HCT116 (cell line): Measurements from ENCODE around the gene MLPH. TPM values are rescaled to one million over a fixed set of nuclear protein-coding genes. Genes with fewer than 3 reads are reported as not detected.

Source experiments
- ATAC-seq: fragments of 200-7000 bp; cut with Tn5 transposase; 2 replicates; pipeline ENCODE4 v1.9.1; 2020; ENCODE audit warnings: mild to moderate bottlenecking, moderate library complexity
- BruUV-seq: library from RNA; stranded (reverse); fragments of 400-500 nt; replicated peaks from 2 replicates; lab custom pipeline; 2021; lab: Mats Ljungman, UMichigan
- CTCF ChIA-PET: fragments of 300-600 bp; sonication (Branson Sonifier 250); formaldehyde crosslinking; loops from one replicate; lab custom pipeline; 2021; ENCODE audit warnings: antibody characterized with exemption; lab: Charles Lee
- POLR2A ChIA-PET: fragments of 300-600, 350-600 bp; sonication (Branson Sonifier 250); formaldehyde crosslinking; loops from one replicate; lab custom pipeline; 2021; ENCODE audit warnings: antibody characterized with exemption; lab: Charles Lee
- RAD21 ChIA-PET, 2 experiments: fragments of 300-600 bp; sonication (Branson Sonifier 250); formaldehyde crosslinking; loops; one replicate each; lab custom pipeline; 2023; ENCODE audit warnings: low total read pairs in 2 of 2; ENCODE audit not compliant: uncharacterized antibody in 2 of 2, unreplicated experiment in 2 of 2, low non-redundant PET in 1 of 2; lab: Charles Lee
- DNase-seq: peaks from one replicate; pipeline ENCODE4 v3.0.0-alpha.2; 2010; ENCODE audit warnings: low read depth, low spot score
- H2AFZ ChIP-seq: fragments of 200-600 bp; shearing (Covaris generic), sonication (generic); 2 replicates; pipeline ENCODE4 v1.6.1; 2017; ENCODE audit warnings: low read depth, mixed run types, mixed read lengths, antibody characterized with exemption, low read length; ENCODE audit not compliant: poor library complexity, severe bottlenecking
- H3K27ac ChIP-seq: 2 replicates; pipeline ENCODE4 v1.5.1; 2012; ENCODE audit warnings: low read depth, low read length
- H3K27me3 ChIP-seq: fragments of 200-600 bp; sonication (generic); 2 replicates; pipeline ENCODE4 v1.6.1; 2016; ENCODE audit warnings: mixed run types, low read length, mixed read lengths; ENCODE audit not compliant: insufficient read depth
- H3K36me3 ChIP-seq, 2 experiments: fragments of 200-500 bp in 1 of 2; fragments of 200-600 bp in 1 of 2; sonication (Bioruptor generic) in 1 of 2; sonication (generic) in 1 of 2; 2 replicates each; pipeline versions ENCODE4 v1.5.1 to v1.6.1; 2014 to 2016; ENCODE audit warnings: low read length in 2 of 2, inconsistent platforms in 1 of 2, mixed read lengths in 1 of 2, mixed run types in 1 of 2; ENCODE audit not compliant: insufficient read depth in 2 of 2, control insufficient read depth in 1 of 2
- H3K4me1 ChIP-seq, 2 experiments: fragments of 200-600 bp in 1 of 2; sonication (generic) in 1 of 2; 2 replicates each; pipeline versions ENCODE4 v1.5.1 to v1.6.1; 2012 to 2017; ENCODE audit warnings: low read length in 2 of 2, inconsistent platforms in 1 of 2, mild to moderate bottlenecking in 1 of 2, mixed read lengths in 1 of 2, mixed run types in 1 of 2, moderate library complexity in 1 of 2; ENCODE audit not compliant: insufficient read depth in 2 of 2, control insufficient read depth in 1 of 2
- H3K4me2 ChIP-seq: fragments of 200-600 bp; sonication (generic); 2 replicates; pipeline ENCODE4 v1.6.1; 2017; ENCODE audit warnings: mixed run types, low read length, mixed read lengths
- H3K4me3 ChIP-seq, 2 experiments: fragments of 200-600 bp in 1 of 2; sonication (generic) in 1 of 2; replicated peaks in 1 of 2; 2 replicates each; pipeline ENCODE4 v1.5.1; 2011 to 2016; ENCODE audit warnings: low read length in 2 of 2, control low read depth in 1 of 2, low read depth in 1 of 2, mild to moderate bottlenecking in 1 of 2, mixed read lengths in 1 of 2, mixed run types in 1 of 2
- H3K79me2 ChIP-seq: fragments of 200-600 bp; sonication (generic); 2 replicates; pipeline ENCODE4 v1.6.1; 2017; ENCODE audit warnings: mild to moderate bottlenecking, mixed run types, low read length, moderate library complexity, mixed read lengths; ENCODE audit not compliant: insufficient read depth
- H3K9ac ChIP-seq: fragments of 200-600 bp; sonication (generic); 2 replicates; pipeline ENCODE4 v1.6.1; 2016; ENCODE audit warnings: low read length, mixed read lengths
- H3K9me2 ChIP-seq: fragments of 200-600 bp; sonication (generic), shearing (Covaris generic); 2 replicates; pipeline ENCODE4 v1.6.1; 2017; ENCODE audit warnings: mixed run types, mild to moderate bottlenecking, moderate library complexity; ENCODE audit not compliant: insufficient read depth
- H3K9me3 ChIP-seq, 2 experiments: fragments of 200-500 bp in 1 of 2; fragments of 200-600 bp in 1 of 2; sonication (Bioruptor generic) in 1 of 2; sonication (generic) in 1 of 2; 2 replicates each; pipeline ENCODE4 v1.6.1; 2014 to 2017; ENCODE audit warnings: low read length in 2 of 2, mixed read lengths in 2 of 2, inconsistent platforms in 1 of 2, low read depth in 1 of 2, mild to moderate bottlenecking in 1 of 2, mixed run types in 1 of 2, moderate library complexity in 1 of 2; ENCODE audit not compliant: control insufficient read depth in 1 of 2, insufficient read depth in 1 of 2
- H4K20me1 ChIP-seq: fragments of 200-600 bp; sonication (generic), shearing (Covaris generic); 2 replicates; pipeline ENCODE4 v1.6.1; 2017; ENCODE audit warnings: mixed run types, mild to moderate bottlenecking, moderate library complexity; ENCODE audit not compliant: insufficient read depth
- CBX3 ChIP-seq: IDR thresholded peaks from 2 replicates; pipeline ENCODE4 v1.6.1; 2012; ENCODE audit warnings: low read depth
- CTCF ChIP-seq, 3 experiments: fragments of 200-600 bp in 1 of 3; sonication (generic) in 1 of 3; IDR thresholded peaks in 2 of 3; conservative IDR thresholded peaks in 1 of 3; 2 replicates each; pipeline ENCODE4 v1.5.1; 2012 to 2017; ENCODE audit warnings: low read depth in 2 of 3, low read length in 2 of 3, antibody characterized with exemption in 1 of 3, borderline replicate concordance in 1 of 3, control low read depth in 1 of 3, mild to moderate bottlenecking in 1 of 3, mixed read lengths in 1 of 3, mixed run types in 1 of 3, moderate library complexity in 1 of 3; ENCODE audit not compliant: insufficient read depth in 1 of 3
- EGR1 ChIP-seq: IDR thresholded peaks from 2 replicates; pipeline ENCODE4 v1.6.1; 2012; ENCODE audit warnings: low read depth
- EZH2 ChIP-seq: fragments of 200-600 bp; sonication (generic); IDR thresholded peaks from 2 replicates; pipeline ENCODE4 v1.6.1; 2017; ENCODE audit warnings: antibody characterized with exemption, mixed run types
- EZH2phosphoT487 ChIP-seq: fragments of 200-600 bp; IDR thresholded peaks from 2 replicates; pipeline ENCODE4 v1.6.1; 2018; ENCODE audit warnings: antibody characterized with exemption, borderline replicate concordance
- JUND ChIP-seq: IDR thresholded peaks from 2 replicates; pipeline ENCODE4 v1.6.1; 2012
- MAX ChIP-seq: IDR thresholded peaks from 2 replicates; pipeline ENCODE4 v1.6.1; 2012
- POLR2AphosphoS5 ChIP-seq: IDR thresholded peaks from 2 replicates; pipeline ENCODE4 v1.6.1; 2011; ENCODE audit warnings: mild to moderate bottlenecking, low read depth, low read length, moderate library complexity
- SP1 ChIP-seq: IDR thresholded peaks from 2 replicates; pipeline ENCODE4 v1.6.1; 2012; ENCODE audit warnings: low read depth
- intact Hi-C: fragments of 100-400 bp; cut with micrococcal nuclease; formaldehyde crosslinking; loops from 2 replicates; pipeline ENCODE4 v1.10.0; 2022
- microRNA-seq: library from miRNA; unstranded; fragments of <30 nt; microRNA quantifications from one replicate; pipeline ENCODE4, GENCODE V29; 2016; ENCODE audit warnings: borderline number of aligned reads
- total RNA-seq: library from RNA; stranded (reverse); gene quantifications from one replicate; pipeline ENCODE4 v1.2.1, GENCODE V29; 2021; ENCODE audit not compliant: unreplicated experiment
- TF ChIP-seq, protein P1 (sequence below): IDR thresholded peaks from 2 replicates; pipeline ENCODE4 v1.6.1; 2012

Gene MLPH
- total RNA-seq, 1 experiment from 2014 or later, result 81.4 TPM

DNA sequence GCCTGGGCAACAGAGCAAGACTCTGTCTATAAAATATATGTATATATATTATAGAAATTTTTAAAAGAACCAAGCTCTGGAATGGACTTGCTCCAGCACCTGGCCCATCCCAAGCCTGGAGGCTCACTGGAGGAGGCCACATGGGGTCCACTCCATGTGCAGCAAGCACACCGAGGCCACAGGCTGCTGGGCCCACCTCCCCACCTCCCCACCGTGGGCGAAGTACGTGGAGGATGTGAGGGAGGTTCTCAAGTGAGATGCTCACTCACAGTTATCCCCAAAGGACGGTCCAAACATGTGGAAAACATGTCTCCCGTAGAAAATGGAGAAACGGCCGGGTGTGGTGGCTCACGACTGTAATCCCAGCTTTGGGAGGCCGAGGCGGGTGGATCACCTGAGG is 117.3 kb downstream of the MLPH start:
- intact Hi-C loops, result no loop called here

More for the DNA sequence above, 117.3 kb downstream of the MLPH start:
- RAD21 ChIA-PET, result no interaction called here
- POLR2A ChIA-PET, result no interaction called here
- CTCF ChIA-PET, result interaction anchor here (0.8 kb wide), 2 partner anchors 32 to 170 kb away, joined by 5 read pairs; no protein-coding TSS in a partner anchor
- Histone ChIP-seq H3K27me3 (no peaks in the 10 kb centered on the region), H3K9me3 (no peaks in the 10 kb centered on the region), H2AFZ (no peak overlapping the region), H3K4me3 (no peak overlapping the region), H3K4me1 (no peaks in the 10 kb centered on the region), H3K27ac (no peak overlapping the region), H3K79me2 (no peaks in the 10 kb centered on the region), H3K4me2 (no peak overlapping the region), H3K9me2 (no peaks in the 10 kb centered on the region), H3K36me3 (no peaks in the 10 kb centered on the region), H3K9ac (no peak overlapping the region), H4K20me1 (no peaks in the 10 kb centered on the region)
- ATAC-seq (no peak), DNase-seq (no peak)
- TF ChIP-seq MAX (no peak), EGR1 (no peak), JUND (no peak), CTCF (IDR thresholded peaks at IDR 0.05 in 2 of 3, conservative IDR thresholded peaks at IDR 0.05 in 1 of 3; ENCODE audit: borderline replicate concordance in 1 of 3, insufficient read depth in 1 of 3, low read depth in 2 of 3, low read length in 2 of 3) (no peak), POLR2AphosphoS5 (no peak), CBX3 (no peak), SP1 (no peak), EZH2phosphoT487 (no peak), EZH2 (no peak)
- TF ChIP-seq, protein P1, sequence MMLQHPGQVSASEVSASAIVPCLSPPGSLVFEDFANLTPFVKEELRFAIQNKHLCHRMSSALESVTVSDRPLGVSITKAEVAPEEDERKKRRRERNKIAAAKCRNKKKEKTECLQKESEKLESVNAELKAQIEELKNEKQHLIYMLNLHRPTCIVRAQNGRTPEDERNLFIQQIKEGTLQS, result no peak
- no TSS peak for BruUV-seq

Small RNA genes lying within 50 kb of the gene (microRNA-seq; reads per million reads assigned to microRNA genes)
- gene MIR6811, result 2.0 reads per million

Other genes with a start within 250 kb of the MLPH start
- 1.2 TPM for gene COL6A3, start 73.1 kb upstream of the MLPH start, total RNA-seq
- gene PRLH, start 79.3 kb downstream of the MLPH start, total RNA-seq, result not detected
- 41.8 TPM for gene RAB17, start 103.5 kb downstream of the MLPH start, total RNA-seq
- gene LRRFIP1, start 140.3 kb downstream of the MLPH start, total RNA-seq, result 76.9 TPM